HepG2 (cell line): ENCODE data around the gene SRSF10. TPM values are rescaled to one million over a fixed set of nuclear protein-coding genes. Genes with fewer than 3 reads are reported as not detected.

Experiments
- AGO1 ChIP-seq: fragments of 200-400 bp; formaldehyde crosslinking; IDR thresholded peaks from 2 replicates; pipeline ENCODE4 v1.6.1; 2017; ENCODE audit warnings: mild to moderate bottlenecking, low read depth, low read length, moderate library complexity; ENCODE audit not compliant: poor library complexity, severe bottlenecking
- ARID2 ChIP-seq: sonication (generic); formaldehyde crosslinking; IDR thresholded peaks from 2 replicates; pipeline ENCODE4 v1.8.1; 2022; ENCODE audit warnings: mild to moderate bottlenecking, missing genetic modification reagents, borderline replicate concordance
- ASH2L ChIP-seq: fragments of 300-600, 200-600 bp; sonication (generic); IDR thresholded peaks from 2 replicates; pipeline ENCODE4 v1.7.0; 2017; ENCODE audit warnings: low read depth, mild to moderate bottlenecking, moderate library complexity, mixed read lengths, low read length; ENCODE audit not compliant: insufficient read length
- ATF1 ChIP-seq: IDR thresholded peaks from 2 replicates; pipeline ENCODE4 v1.6.1; 2016; ENCODE audit warnings: mild to moderate bottlenecking, control low read depth
- FOXA1 ChIP-seq, 2 experiments: fragments of 450-650 bp in 1 of 2; sonication (generic) in 1 of 2; formaldehyde crosslinking in 1 of 2; IDR thresholded peaks; 2 replicates each; pipeline versions ENCODE4 v1.4.0 to v1.6.1; 2016 to 2020; ENCODE audit warnings: missing genetic modification reagents in 1 of 2
- IRF2 ChIP-seq: IDR thresholded peaks from 2 replicates; pipeline ENCODE4 v1.6.1; 2018; ENCODE audit warnings: missing genetic modification reagents, missing compliant biosample characterization
- MEF2D ChIP-seq: sonication (generic); formaldehyde crosslinking; IDR thresholded peaks from 2 replicates; pipeline ENCODE4 v1.5.1; 2020; ENCODE audit warnings: mild to moderate bottlenecking, missing genetic modification reagents
- MIER2 ChIP-seq: IDR thresholded peaks from 2 replicates; pipeline ENCODE4 v1.6.1; 2016; ENCODE audit warnings: missing biosample characterization, missing genetic modification reagents
- PRMT3 ChIP-seq: sonication (generic); formaldehyde crosslinking; IDR thresholded peaks from 2 replicates; pipeline ENCODE4 v1.8.1; 2022; ENCODE audit warnings: low read depth, mild to moderate bottlenecking, moderate library complexity, missing genetic modification reagents, borderline replicate concordance
- ZBTB49 ChIP-seq: sonication (generic); formaldehyde crosslinking; IDR thresholded peaks from 2 replicates; pipeline ENCODE4 v1.4.0; 2020; ENCODE audit warnings: missing genetic modification reagents, borderline replicate concordance
- ZFP62 ChIP-seq: sonication (generic); formaldehyde crosslinking; IDR thresholded peaks from 2 replicates; pipeline ENCODE4 v1.4.0; 2020; ENCODE audit warnings: missing genetic modification reagents
- ZNF12 ChIP-seq: sonication (generic); formaldehyde crosslinking; IDR thresholded peaks from 2 replicates; pipeline ENCODE4 v1.5.0; 2020; ENCODE audit warnings: missing genetic modification reagents
- ZNF136 ChIP-seq: sonication (generic); formaldehyde crosslinking; IDR thresholded peaks from 2 replicates; pipeline ENCODE4 v1.8.1; 2022; ENCODE audit warnings: low read depth, mild to moderate bottlenecking, moderate library complexity, missing genetic modification reagents
- ZNF343 ChIP-seq: sonication (generic); formaldehyde crosslinking; IDR thresholded peaks from 2 replicates; pipeline ENCODE4 v1.4.0; 2020; ENCODE audit warnings: mild to moderate bottlenecking, missing genetic modification reagents
- ZNF460 ChIP-seq: sonication (generic); formaldehyde crosslinking; IDR thresholded peaks from 2 replicates; pipeline ENCODE4 v1.5.1; 2020; ENCODE audit warnings: missing genetic modification reagents, mild to moderate bottlenecking, borderline replicate concordance
- ZNF75D ChIP-seq: sonication (generic); formaldehyde crosslinking; IDR thresholded peaks from 2 replicates; pipeline ENCODE4 v1.8.1; 2023; ENCODE audit warnings: missing genetic modification reagents, mild to moderate bottlenecking, borderline replicate concordance
- ZNF790 ChIP-seq: sonication (generic); formaldehyde crosslinking; IDR thresholded peaks from 2 replicates; pipeline ENCODE4 v1.8.0; 2022; ENCODE audit warnings: missing genetic modification reagents, mild to moderate bottlenecking, borderline replicate concordance
- ZSCAN29 ChIP-seq: sonication (generic); formaldehyde crosslinking; conservative IDR thresholded peaks from 2 replicates; pipeline ENCODE4 v1.4.0; 2020; ENCODE audit warnings: mild to moderate bottlenecking, missing genetic modification reagents
- polyA plus RNA-seq, 8 experiments: library from polyadenylated mRNA; depleted of rRNA in 3 of 8; stranded (reverse) in 7 of 8; unstranded in 1 of 8; fragments of >200 nt; fragmentation: Illumina TruSeq in 4 of 8; extraction: Trizol in 4 of 8; gene quantifications; 2 replicates each; pipeline versions ENCODE4 v1.2.1 to v1.2.3, GENCODE V29; 2011 to 2016; ENCODE audit warnings: low read depth in 4 of 8, missing spikeins in 1 of 8, mixed read lengths in 1 of 8; ENCODE audit not compliant: insufficient read depth in 1 of 8
- total RNA-seq, 5 experiments: library from RNA; depleted of rRNA; stranded (reverse); fragments of >200 nt; fragmentation: Illumina TruSeq; extraction: Trizol; gene quantifications; 2 replicates each; pipeline ENCODE4 v1.2.3, GENCODE V29; 2016; ENCODE audit warnings: low read depth in 1 of 5
- TF ChIP-seq, protein P1 (sequence below): sonication (generic); formaldehyde crosslinking; IDR thresholded peaks from 2 replicates; pipeline ENCODE4 v1.4.0; 2020; ENCODE audit warnings: missing genetic modification reagents, mild to moderate bottlenecking, borderline replicate concordance
- TF ChIP-seq, protein P2 (sequence below): sonication (generic); formaldehyde crosslinking; IDR thresholded peaks from 2 replicates; pipeline ENCODE4 v1.4.0; 2020; ENCODE audit warnings: mild to moderate bottlenecking, missing genetic modification reagents, borderline replicate concordance

The SRSF10 gene
- total and polyA plus RNA-seq, 2 of the 13 experiments (the other 11 are each of a cell fraction or from before 2014, with no cell fraction given): 126 to 186 TPM

DNA sequence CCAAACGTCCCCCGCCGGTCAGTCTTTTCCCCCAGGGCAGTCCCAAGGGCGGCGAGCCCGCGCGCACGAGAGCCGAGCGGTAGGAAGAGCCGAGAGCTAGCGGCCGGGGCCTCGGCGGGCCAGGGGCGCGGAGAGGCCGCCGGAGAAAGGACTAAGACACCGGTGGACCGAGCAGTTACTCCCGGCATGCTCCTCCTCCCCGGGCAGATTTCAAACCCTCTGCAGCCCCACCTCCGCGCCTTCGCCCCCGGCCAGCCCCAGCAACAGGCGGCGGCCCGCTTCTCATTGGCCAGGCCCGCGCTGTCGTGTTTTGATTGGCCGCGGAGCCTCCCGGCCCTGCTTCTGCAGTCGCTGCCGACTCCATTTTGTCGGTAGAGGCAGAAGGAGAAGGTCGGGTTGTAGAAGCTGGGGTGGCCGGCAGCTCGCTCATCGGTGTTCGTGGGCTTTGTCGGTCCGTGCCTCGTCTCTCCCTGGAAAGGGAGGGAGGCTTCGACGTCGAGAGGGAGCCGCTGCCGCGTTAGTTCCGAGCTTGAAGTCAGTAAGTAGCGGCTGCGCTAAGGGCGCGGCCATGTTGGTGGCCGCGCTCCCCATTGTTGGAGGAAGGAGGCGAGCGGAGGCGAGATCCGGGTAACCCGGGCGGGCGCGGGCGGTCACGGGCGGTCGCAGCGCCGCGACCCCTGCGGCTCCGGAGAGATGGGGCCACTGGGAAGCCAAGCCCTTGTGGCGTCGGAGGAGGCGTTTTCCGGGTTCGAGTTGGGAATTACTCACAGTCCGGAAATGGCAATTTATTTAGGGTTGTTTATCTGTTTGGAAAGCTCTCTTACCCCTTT, 20.5 kb downstream of the SRSF10 start, which contains the start of gene PNRC2 (continued):
- TF ChIP-seq ZNF75D (no peak), ZNF12 (0 out of 2 replicates have a peak, but pooled peaks have one; percentile 44), ASH2L (peak; percentile 68), ZNF343 (peak; percentile 59; the same call in 1 of the 2 replicates), MEF2D (CRISPR knock-in tag) (no peak; the same call in 1 of the 2 replicates), ZNF136 (CRISPR knock-in tag) (no peak), ATF1 (CRISPR knock-in tag) (no peak), FOXA1 (IDR thresholded peaks at IDR 0.05) (no peak), FOXA1 (CRISPR knock-in tag; IDR thresholded peaks at IDR 0.05) (no peak), MIER2 (0 out of 2 replicates have a peak, but pooled peaks have one; percentile 30), ZSCAN29 (CRISPR knock-in tag) (no peak), IRF2 (CRISPR knock-in tag) (peak; percentile 86), ZNF790 (CRISPR knock-in tag) (peak; percentile 84; the same call in 1 of the 2 replicates), ZNF460 (CRISPR knock-in tag) (no peak), AGO1 (peak; percentile 56), ARID2 (peak; percentile 93), ZFP62 (CRISPR knock-in tag) (no peak), PRMT3 (CRISPR knock-in tag) (no peak), ZBTB49 (no peak)
- TF ChIP-seq, protein P1, sequence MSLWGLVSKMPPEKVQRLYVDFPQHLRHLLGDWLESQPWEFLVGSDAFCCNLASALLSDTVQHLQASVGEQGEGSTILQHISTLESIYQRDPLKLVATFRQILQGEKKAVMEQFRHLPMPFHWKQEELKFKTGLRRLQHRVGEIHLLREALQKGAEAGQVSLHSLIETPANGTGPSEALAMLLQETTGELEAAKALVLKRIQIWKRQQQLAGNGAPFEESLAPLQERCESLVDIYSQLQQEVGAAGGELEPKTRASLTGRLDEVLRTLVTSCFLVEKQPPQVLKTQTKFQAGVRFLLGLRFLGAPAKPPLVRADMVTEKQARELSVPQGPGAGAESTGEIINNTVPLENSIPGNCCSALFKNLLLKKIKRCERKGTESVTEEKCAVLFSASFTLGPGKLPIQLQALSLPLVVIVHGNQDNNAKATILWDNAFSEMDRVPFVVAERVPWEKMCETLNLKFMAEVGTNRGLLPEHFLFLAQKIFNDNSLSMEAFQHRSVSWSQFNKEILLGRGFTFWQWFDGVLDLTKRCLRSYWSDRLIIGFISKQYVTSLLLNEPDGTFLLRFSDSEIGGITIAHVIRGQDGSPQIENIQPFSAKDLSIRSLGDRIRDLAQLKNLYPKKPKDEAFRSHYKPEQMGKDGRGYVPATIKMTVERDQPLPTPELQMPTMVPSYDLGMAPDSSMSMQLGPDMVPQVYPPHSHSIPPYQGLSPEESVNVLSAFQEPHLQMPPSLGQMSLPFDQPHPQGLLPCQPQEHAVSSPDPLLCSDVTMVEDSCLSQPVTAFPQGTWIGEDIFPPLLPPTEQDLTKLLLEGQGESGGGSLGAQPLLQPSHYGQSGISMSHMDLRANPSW (CRISPR knock-in tag): peak; percentile 61; the same call in 1 of the 2 replicates
- TF ChIP-seq, protein P2, sequence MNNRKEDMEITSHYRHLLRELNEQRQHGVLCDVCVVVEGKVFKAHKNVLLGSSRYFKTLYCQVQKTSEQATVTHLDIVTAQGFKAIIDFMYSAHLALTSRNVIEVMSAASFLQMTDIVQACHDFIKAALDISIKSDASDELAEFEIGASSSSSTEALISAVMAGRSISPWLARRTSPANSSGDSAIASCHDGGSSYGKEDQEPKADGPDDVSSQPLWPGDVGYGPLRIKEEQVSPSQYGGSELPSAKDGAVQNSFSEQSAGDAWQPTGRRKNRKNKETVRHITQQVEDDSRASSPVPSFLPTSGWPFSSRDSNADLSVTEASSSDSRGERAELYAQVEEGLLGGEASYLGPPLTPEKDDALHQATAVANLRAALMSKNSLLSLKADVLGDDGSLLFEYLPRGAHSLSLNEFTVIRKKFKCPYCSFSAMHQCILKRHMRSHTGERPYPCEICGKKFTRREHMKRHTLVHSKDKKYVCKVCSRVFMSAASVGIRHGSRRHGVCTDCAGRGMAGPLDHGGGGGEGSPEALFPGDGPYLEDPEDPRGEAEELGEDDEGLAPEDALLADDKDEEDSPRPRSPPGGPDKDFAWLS (CRISPR knock-in tag): no peak
